SU-DHL-6 (cell line): ENCODE measurements around the gene VEGFC.

Experiments
- H2AFZ ChIP-seq: fragments of 200-600 bp; sonication (generic); 2 replicates; pipeline ENCODE4 v1.6.1; 2014; ENCODE audit warnings: low read depth, mild to moderate bottlenecking, moderate library complexity, mixed read lengths, antibody characterized with exemption, low read length; ENCODE audit not compliant: severe bottlenecking
- H3F3A ChIP-seq: fragments of 200-600 bp; shearing (Covaris generic); 2 replicates; pipeline ENCODE4 v1.6.0; 2016; ENCODE audit warnings: antibody characterized with exemption, mild to moderate bottlenecking; ENCODE audit not compliant: insufficient read depth
- H3K27ac ChIP-seq: fragments of 200-600 bp; sonication (generic); 2 replicates; pipeline ENCODE4 v1.5.1; 2016; ENCODE audit warnings: low read depth, mild to moderate bottlenecking, low read length, moderate library complexity, mixed read lengths
- H3K27me3 ChIP-seq: fragments of 200-600 bp; sonication (generic), shearing (Covaris generic); 2 replicates; pipeline ENCODE4 v1.6.0; 2014; ENCODE audit warnings: mild to moderate bottlenecking, low read length
- H3K36me3 ChIP-seq: fragments of 200-600 bp; sonication (generic); 2 replicates; pipeline ENCODE4 v1.6.1; 2014; ENCODE audit warnings: mild to moderate bottlenecking, low read length, mixed read lengths
- H3K4me2 ChIP-seq: fragments of 300-600, 200-600 bp; shearing (Covaris generic), sonication (generic); 2 replicates; pipeline ENCODE4 v1.6.0; 2014; ENCODE audit warnings: low read length, low read depth, mild to moderate bottlenecking; ENCODE audit not compliant: poor library complexity, severe bottlenecking
- H3K4me3 ChIP-seq: fragments of 200-600 bp; sonication (generic); 2 replicates; pipeline ENCODE4 v1.5.1; 2014; ENCODE audit warnings: antibody characterized with exemption, low read length, mild to moderate bottlenecking, mixed read lengths; ENCODE audit not compliant: insufficient read depth, poor library complexity, severe bottlenecking
- H3K79me2 ChIP-seq: fragments of 200-600 bp; sonication (generic); 2 replicates; pipeline ENCODE4 v1.6.1; 2014; ENCODE audit warnings: mild to moderate bottlenecking, low read length, moderate library complexity; ENCODE audit not compliant: insufficient read depth
- H3K9ac ChIP-seq: fragments of 200-600 bp; sonication (generic); 2 replicates; pipeline ENCODE4 v1.7.0; 2014; ENCODE audit warnings: mild to moderate bottlenecking, low read length
- H3K9me2 ChIP-seq: fragments of 200-600 bp; sonication (generic); replicated peaks from 2 replicates; pipeline ENCODE4 v1.6.1; 2014; ENCODE audit warnings: low read length; ENCODE audit not compliant: insufficient read depth
- H3K9me3 ChIP-seq: fragments of 200-600 bp; sonication (generic); 2 replicates; pipeline ENCODE4 v1.6.1; 2014; ENCODE audit warnings: low read length, mixed read lengths; ENCODE audit not compliant: insufficient read depth
- H4K20me1 ChIP-seq: fragments of 200-600 bp; sonication (generic); 2 replicates; pipeline ENCODE4 v1.6.1; 2014; ENCODE audit warnings: low read depth, mild to moderate bottlenecking, antibody characterized with exemption, low read length, moderate library complexity, mixed read lengths
- EZH2phosphoT487 ChIP-seq: fragments of 200-600 bp; sonication (generic), shearing (Covaris generic); conservative IDR thresholded peaks from 2 replicates; pipeline ENCODE4 v1.6.1; 2018; ENCODE audit warnings: mild to moderate bottlenecking, antibody characterized with exemption, low read length, moderate library complexity, mixed read lengths
- TF ChIP-seq, protein P1 (sequence below): fragments of 200-600 bp; sonication (generic); IDR thresholded peaks from one replicate; pipeline ENCODE4 v1.5.1; 2017; ENCODE audit warnings: antibody characterized with exemption, mild to moderate bottlenecking, low read length, moderate library complexity; ENCODE audit not compliant: insufficient read depth, poor library complexity, severe bottlenecking

VEGFC gene

DNA sequence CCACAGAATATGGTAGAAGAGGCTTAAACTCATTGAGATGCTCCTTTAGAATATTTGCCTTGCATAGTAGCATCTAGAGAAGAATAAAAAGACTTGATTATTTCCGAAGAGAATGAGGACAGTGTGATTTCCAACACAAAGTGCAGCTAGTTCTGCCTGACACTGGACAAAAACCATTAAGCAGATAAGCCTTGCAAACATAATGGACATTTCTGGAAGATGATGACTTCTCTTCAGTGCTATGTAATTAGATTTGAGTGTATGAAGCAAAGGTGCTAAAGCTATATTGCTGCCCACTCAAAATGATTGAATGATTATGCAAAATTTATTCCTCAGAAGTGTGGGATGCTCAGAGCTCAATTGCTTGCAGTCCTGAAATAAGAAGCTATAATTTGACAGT is 156.4 kb downstream of the VEGFC start:
- no peaks in the 10 kb centered on the region for H3K9me3 ChIP-seq
- H3K9me2 ChIP-seq = no peaks in the 10 kb centered on the region
- no peak overlapping the region for H3K27ac ChIP-seq
- H3F3A ChIP-seq = no peaks in the 10 kb centered on the region
- H3K9ac ChIP-seq = no peak overlapping the region
- H4K20me1 ChIP-seq = no peaks in the 10 kb centered on the region
- H3K4me3 ChIP-seq = no peak overlapping the region
- TF ChIP-seq, protein P1, sequence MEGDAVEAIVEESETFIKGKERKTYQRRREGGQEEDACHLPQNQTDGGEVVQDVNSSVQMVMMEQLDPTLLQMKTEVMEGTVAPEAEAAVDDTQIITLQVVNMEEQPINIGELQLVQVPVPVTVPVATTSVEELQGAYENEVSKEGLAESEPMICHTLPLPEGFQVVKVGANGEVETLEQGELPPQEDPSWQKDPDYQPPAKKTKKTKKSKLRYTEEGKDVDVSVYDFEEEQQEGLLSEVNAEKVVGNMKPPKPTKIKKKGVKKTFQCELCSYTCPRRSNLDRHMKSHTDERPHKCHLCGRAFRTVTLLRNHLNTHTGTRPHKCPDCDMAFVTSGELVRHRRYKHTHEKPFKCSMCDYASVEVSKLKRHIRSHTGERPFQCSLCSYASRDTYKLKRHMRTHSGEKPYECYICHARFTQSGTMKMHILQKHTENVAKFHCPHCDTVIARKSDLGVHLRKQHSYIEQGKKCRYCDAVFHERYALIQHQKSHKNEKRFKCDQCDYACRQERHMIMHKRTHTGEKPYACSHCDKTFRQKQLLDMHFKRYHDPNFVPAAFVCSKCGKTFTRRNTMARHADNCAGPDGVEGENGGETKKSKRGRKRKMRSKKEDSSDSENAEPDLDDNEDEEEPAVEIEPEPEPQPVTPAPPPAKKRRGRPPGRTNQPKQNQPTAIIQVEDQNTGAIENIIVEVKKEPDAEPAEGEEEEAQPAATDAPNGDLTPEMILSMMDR = no peak
- no peak for TF ChIP-seq EZH2phosphoT487
- H3K36me3 ChIP-seq = no peaks in the 10 kb centered on the region
- no peak overlapping the region for H2AFZ ChIP-seq
- H3K4me2 ChIP-seq = no peak overlapping the region
- no peaks in the 10 kb centered on the region for H3K27me3 ChIP-seq
- no peaks in the 10 kb centered on the region for H3K79me2 ChIP-seq

DNA sequence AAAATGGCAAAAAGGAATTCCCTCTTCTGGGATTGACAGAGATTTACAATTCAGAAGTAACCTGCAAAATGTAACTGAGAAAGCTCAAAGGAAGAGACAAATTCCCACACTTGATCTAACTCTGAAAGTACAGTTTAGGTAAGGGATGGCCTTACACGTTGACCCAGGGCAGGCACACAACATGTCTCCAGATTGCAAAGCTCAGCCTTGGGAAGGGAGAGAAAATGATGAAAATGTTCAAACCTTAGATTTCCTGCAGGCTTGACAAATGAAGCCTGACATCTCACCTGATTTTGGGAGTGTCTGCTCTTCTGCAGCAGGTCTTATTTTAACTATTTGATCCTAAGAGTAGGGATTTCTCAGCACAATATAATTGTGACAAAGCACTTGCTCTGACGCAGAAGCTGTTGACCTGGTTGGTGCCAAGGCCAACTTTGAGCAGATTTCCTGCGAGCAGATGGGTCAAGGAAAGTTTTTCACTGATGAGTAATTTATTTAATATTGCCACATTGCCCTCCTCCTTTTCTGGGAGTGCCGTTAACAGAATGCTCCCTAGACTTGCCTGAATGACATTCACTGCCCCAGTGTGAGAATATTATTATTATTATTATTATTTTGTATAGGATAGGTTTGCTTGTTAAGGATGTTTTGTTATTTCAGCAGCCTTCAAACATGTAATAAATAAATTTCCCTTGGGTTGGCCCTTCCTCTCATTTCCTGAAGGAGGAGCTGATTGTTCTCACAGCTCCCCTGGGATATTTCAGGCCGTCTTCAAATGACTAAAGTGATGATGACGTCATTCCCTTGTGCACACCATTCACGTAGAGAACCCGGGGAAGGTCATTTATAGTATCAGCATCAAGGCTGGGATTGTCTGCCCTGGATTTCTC is 157.1 kb downstream of the VEGFC start:
- Histone ChIP-seq H4K20me1 (no peaks in the 10 kb centered on the region), H3K9me2 (no peaks in the 10 kb centered on the region), H3K27ac (no peak overlapping the region), H3K4me3 (no peak overlapping the region), H3K9ac (no peak overlapping the region), H3K36me3 (no peaks in the 10 kb centered on the region), H3F3A (no peaks in the 10 kb centered on the region), H3K4me2 (no peak overlapping the region), H3K79me2 (no peaks in the 10 kb centered on the region), H2AFZ (no peak overlapping the region), H3K9me3 (no peaks in the 10 kb centered on the region), H3K27me3 (no peaks in the 10 kb centered on the region)
- TF ChIP-seq, protein P1 = no peak
- TF ChIP-seq EZH2phosphoT487 = no peak
